Measurements from ENCODE around the gene SART3. TPM values are rescaled to one million over a fixed set of nuclear protein-coding genes. Genes with fewer than 3 reads are reported as not detected.

The SART3 gene, protein sequence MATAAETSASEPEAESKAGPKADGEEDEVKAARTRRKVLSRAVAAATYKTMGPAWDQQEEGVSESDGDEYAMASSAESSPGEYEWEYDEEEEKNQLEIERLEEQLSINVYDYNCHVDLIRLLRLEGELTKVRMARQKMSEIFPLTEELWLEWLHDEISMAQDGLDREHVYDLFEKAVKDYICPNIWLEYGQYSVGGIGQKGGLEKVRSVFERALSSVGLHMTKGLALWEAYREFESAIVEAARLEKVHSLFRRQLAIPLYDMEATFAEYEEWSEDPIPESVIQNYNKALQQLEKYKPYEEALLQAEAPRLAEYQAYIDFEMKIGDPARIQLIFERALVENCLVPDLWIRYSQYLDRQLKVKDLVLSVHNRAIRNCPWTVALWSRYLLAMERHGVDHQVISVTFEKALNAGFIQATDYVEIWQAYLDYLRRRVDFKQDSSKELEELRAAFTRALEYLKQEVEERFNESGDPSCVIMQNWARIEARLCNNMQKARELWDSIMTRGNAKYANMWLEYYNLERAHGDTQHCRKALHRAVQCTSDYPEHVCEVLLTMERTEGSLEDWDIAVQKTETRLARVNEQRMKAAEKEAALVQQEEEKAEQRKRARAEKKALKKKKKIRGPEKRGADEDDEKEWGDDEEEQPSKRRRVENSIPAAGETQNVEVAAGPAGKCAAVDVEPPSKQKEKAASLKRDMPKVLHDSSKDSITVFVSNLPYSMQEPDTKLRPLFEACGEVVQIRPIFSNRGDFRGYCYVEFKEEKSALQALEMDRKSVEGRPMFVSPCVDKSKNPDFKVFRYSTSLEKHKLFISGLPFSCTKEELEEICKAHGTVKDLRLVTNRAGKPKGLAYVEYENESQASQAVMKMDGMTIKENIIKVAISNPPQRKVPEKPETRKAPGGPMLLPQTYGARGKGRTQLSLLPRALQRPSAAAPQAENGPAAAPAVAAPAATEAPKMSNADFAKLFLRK
- polyA plus RNA-seq (14.1 to 19.0 TPM (median 18.4 TPM) in 3 replicates), polyA minus RNA-seq (14.2 to 45.4 TPM (median 21.3 TPM) in 3 replicates)
- polyA plus RNA-seq (2011; ENCODE audit: low read depth) = 48.8 TPM
- 10.1 and 12.8 TPM in 2 replicates for polyA plus RNA-seq (2011; cell fraction: cytosol; rRNA removed)
- 35.3 and 43.8 TPM in 2 replicates for polyA plus RNA-seq (2011; cell fraction: nucleus; rRNA removed)
- polyA plus RNA-seq (2012; ENCODE audit: low replicate concordance) = 24.8 and 34.1 TPM in 2 replicates
- polyA minus RNA-seq (2011; cell fraction: cytosol; rRNA and poly(A)+ RNA removed) = 6.3 TPM
- 37.2 and 42.9 TPM in 2 replicates for polyA minus RNA-seq (2011; cell fraction: nucleus; rRNA and poly(A)+ RNA removed)

DNA sequence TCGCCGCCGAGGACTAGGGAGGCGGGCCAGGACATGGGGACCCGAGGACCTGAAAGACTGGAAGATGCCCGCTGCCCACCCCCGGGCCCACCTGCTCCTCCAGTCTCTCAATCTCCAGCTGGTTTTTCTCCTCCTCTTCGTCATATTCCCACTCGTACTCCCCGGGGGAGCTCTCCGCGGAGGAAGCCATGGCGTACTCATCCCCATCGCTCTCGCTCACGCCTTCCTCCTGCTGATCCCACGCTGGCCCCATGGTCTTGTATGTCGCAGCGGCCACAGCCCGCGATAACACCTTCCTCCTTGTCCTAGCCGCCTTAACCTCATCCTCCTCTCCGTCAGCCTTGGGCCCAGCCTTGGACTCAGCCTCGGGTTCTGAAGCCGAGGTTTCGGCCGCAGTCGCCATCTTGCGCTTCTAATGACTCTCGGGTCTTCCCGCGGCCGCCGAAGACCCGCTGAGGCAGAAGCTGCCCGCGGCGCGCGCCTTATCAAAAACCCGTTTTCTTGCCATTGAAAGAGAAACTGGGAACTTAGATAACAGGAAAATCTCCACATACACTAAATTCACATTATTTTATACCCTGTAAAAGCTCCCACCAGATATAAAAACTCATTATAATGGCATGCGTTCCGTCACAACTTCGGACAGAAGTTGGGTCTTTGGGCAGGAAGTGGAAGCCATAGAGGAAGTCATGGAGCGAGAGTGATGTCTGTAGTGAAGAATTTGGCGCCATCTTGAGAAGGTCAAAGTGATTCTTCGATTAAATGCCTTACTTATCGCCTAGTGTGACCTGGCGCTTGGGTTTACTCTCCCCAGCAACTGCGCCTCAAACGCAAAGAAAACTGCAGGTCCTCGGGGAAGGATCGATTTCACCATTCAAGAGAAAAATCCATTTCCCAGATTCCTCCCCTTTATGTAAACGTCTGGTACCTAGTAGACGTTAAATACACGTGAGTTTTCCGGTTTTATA is at the start of gene SART3:
TSS of gene SART3 (minus strand) at position 422 of the 968 bp plus-strand sequence. CDS start at position 403, 19 bp downstream.
- Histone ChIP-seq H4K20me1 (ENCODE audit: control insufficient read depth, extremely low read depth, insufficient read depth, low read length) (peaks cover 3% of the 10 kb centered on the region), H3K9me1 (ENCODE audit: control insufficient read depth, extremely low read depth, insufficient read depth, low read length) (no peaks in the 10 kb centered on the region), H3K4me2 (ENCODE audit: control insufficient read depth, extremely low read depth, insufficient read depth, low read depth, low read length) (peak within 1 kb of the TSS; percentile 98), H3K4me3 (ENCODE audit: control insufficient read depth in 2 of 3, extremely low read depth in 1 of 3, insufficient read depth in 2 of 3, low read depth in 1 of 3, low read length in 3 of 3) (peak within 1 kb of the TSS; percentile 87 to 98 (median 92)), H3K9me3 (ENCODE audit: control insufficient read depth, low read depth, low read length) (no peaks in the 10 kb centered on the region), H3K27ac (ENCODE audit: control insufficient read depth, insufficient read depth, low read length) (peak within 1 kb of the TSS; percentile 99), H3K4me1 (ENCODE audit: control insufficient read depth, extremely low read depth, insufficient read depth, low read length) (peaks cover 26% of the 10 kb centered on the region), H2AFZ (ENCODE audit: control insufficient read depth, low read length) (peak within 1 kb of the TSS; percentile 100), H3K79me2 (ENCODE audit: control insufficient read depth, insufficient read depth, low read length) (peaks cover 57% of the 10 kb centered on the region), H3K27me3 (ENCODE audit: control insufficient read depth, extremely low read depth, insufficient read depth, low read length) (no peaks in the 10 kb centered on the region), H3K36me3 (ENCODE audit: control insufficient read depth in 2 of 2, extremely low read depth in 1 of 2, insufficient read depth in 2 of 2, low read length in 2 of 2) (peaks cover 11 to 25% of the 10 kb centered on the region in 2 experiments), H3K9ac (ENCODE audit: control insufficient read depth, extremely low read depth, insufficient read depth, low read length) (peak within 1 kb of the TSS; percentile 98)
- dilution Hi-C loops (cut with MboI; ENCODE audit: extremely low pct_ligation_motif_present, low sequenced_read_pairs) = no loop called here
- DNase-seq (ENCODE audit: low read depth, low spot score) = peak; percentile 32
- TF ChIP-seq, protein P1, sequence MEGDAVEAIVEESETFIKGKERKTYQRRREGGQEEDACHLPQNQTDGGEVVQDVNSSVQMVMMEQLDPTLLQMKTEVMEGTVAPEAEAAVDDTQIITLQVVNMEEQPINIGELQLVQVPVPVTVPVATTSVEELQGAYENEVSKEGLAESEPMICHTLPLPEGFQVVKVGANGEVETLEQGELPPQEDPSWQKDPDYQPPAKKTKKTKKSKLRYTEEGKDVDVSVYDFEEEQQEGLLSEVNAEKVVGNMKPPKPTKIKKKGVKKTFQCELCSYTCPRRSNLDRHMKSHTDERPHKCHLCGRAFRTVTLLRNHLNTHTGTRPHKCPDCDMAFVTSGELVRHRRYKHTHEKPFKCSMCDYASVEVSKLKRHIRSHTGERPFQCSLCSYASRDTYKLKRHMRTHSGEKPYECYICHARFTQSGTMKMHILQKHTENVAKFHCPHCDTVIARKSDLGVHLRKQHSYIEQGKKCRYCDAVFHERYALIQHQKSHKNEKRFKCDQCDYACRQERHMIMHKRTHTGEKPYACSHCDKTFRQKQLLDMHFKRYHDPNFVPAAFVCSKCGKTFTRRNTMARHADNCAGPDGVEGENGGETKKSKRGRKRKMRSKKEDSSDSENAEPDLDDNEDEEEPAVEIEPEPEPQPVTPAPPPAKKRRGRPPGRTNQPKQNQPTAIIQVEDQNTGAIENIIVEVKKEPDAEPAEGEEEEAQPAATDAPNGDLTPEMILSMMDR (optimal IDR thresholded peaks at IDR 0.05 in 1 of 3, IDR thresholded peaks at IDR 0.05 in 1 of 3, conservative IDR thresholded peaks at IDR 0.05 in 1 of 3; ENCODE audit: extremely low read depth in 1 of 3, insufficient read depth in 2 of 3, low read length in 3 of 3) = no peak
- TF ChIP-seq EZH2 (IDR thresholded peaks at IDR 0.05; ENCODE audit: low read length) = no peak
- FAIRE-seq = peak; percentile 59
